GM12878 (cell line): Measurements from ENCODE around the gene SHLD1. TPM values are rescaled to one million over a fixed set of nuclear protein-coding genes. Genes with fewer than 3 reads are reported as not detected.

Experiments used
- ATAC-seq: fragments of 200-7000 bp; cut with Tn5 transposase; 3 replicates; pipeline ENCODE4 v1.9.1; 2020; ENCODE audit warnings: mild to moderate bottlenecking, moderate library complexity
- BruUV-seq: library from RNA; stranded (reverse); fragments of 400-500 nt; replicated peaks from 2 replicates; lab custom pipeline; 2021; lab: Mats Ljungman, UMichigan
- CTCF ChIA-PET: fragments of 300-600 bp; sonication (Branson Sonifier 250); formaldehyde crosslinking; extraction: SDS; loops from one replicate; lab custom pipeline; 2021; ENCODE audit warnings: inconsistent platforms; lab: Yijun Ruan, JAX
- POLR2A ChIA-PET: fragments of 350-600 bp; formaldehyde crosslinking; extraction: SDS; loops from one replicate; lab custom pipeline; 2021; ENCODE audit warnings: inconsistent platforms; lab: Charles Lee
- RAD21 ChIA-PET: fragments of 300-600 bp; sonication (Branson Sonifier 250); formaldehyde crosslinking; loops from one replicate; lab custom pipeline; 2023; ENCODE audit warnings: antibody characterized with exemption; ENCODE audit not compliant: unreplicated experiment; lab: Charles Lee
- SMC1A ChIA-PET: fragments of 300-600 bp; sonication (Branson Sonifier 250); formaldehyde crosslinking; loops from one replicate; lab custom pipeline; 2023; ENCODE audit not compliant: unreplicated experiment, uncharacterized antibody; lab: Charles Lee
- DNase-seq: peaks from one replicate; pipeline ENCODE4 v3.0.0-alpha.2; 2011; ENCODE audit warnings: low read depth, low spot score
- FAIRE-seq: peaks from 3 replicates; lab custom pipeline; 2011; peaks lifted over from hg19 to GRCh38; lab: Jason Lieb, UNC
- H2AFZ ChIP-seq: 2 replicates; pipeline ENCODE4 v1.6.0; 2011; ENCODE audit warnings: low read depth, low read length, control low read depth; ENCODE audit not compliant: control insufficient read depth
- H3K27ac ChIP-seq: 2 replicates; pipeline ENCODE4 v1.5.1; 2011; ENCODE audit warnings: control low read depth; ENCODE audit not compliant: control insufficient read depth, insufficient read depth
- H3K27me3 ChIP-seq, 2 experiments: replicated peaks in 1 of 2; 2 replicates each; pipeline versions ENCODE4 v1.6.0 to v1.6.1; 2011; ENCODE audit warnings: low read length in 1 of 2; ENCODE audit not compliant: control insufficient read depth in 2 of 2, insufficient read depth in 2 of 2
- H3K36me3 ChIP-seq, 2 experiments: 2 replicates each; pipeline ENCODE4 v1.5.1; 2011; ENCODE audit warnings: low read length in 1 of 2; ENCODE audit not compliant: control insufficient read depth in 2 of 2, insufficient read depth in 2 of 2
- H3K4me1 ChIP-seq: 2 replicates; pipeline ENCODE4 v1.6.1; 2011; ENCODE audit warnings: mild to moderate bottlenecking, low read length, moderate library complexity, mixed read lengths; ENCODE audit not compliant: control insufficient read depth, insufficient read depth
- H3K4me2 ChIP-seq: 2 replicates; pipeline ENCODE4 v1.6.0; 2011; ENCODE audit warnings: control low read depth; ENCODE audit not compliant: control insufficient read depth, insufficient read depth
- H3K4me3 ChIP-seq: fragments of 200-600 bp; sonication (generic); 2 replicates; pipeline ENCODE4 v1.5.1; 2016
- H3K79me2 ChIP-seq: 2 replicates; pipeline ENCODE4 v1.6.0; 2011; ENCODE audit warnings: low read length; ENCODE audit not compliant: control insufficient read depth, insufficient read depth
- H3K9ac ChIP-seq: 2 replicates; pipeline ENCODE4 v1.8.0; 2011; ENCODE audit warnings: low read length, control low read depth, mixed read lengths; ENCODE audit not compliant: control insufficient read depth, insufficient read depth
- H3K9me3 ChIP-seq: replicated peaks from 3 replicates; pipeline ENCODE4 v1.5.1; 2011; ENCODE audit warnings: mild to moderate bottlenecking, low read length; ENCODE audit not compliant: control insufficient read depth, insufficient read depth
- H4K20me1 ChIP-seq: 2 replicates; pipeline ENCODE4 v1.6.0; 2011; ENCODE audit not compliant: control insufficient read depth, insufficient read depth
- CHD1 ChIP-seq: IDR thresholded peaks from 2 replicates; pipeline ENCODE4 v1.6.1; 2012; ENCODE audit warnings: low read depth, low read length, improper control_type of control experiment
- CTCF ChIP-seq, 3 experiments: IDR thresholded peaks in 2 of 3; conservative IDR thresholded peaks in 1 of 3; 2 replicates each; pipeline ENCODE4 v1.5.1; 2011; ENCODE audit warnings: low read depth in 3 of 3, low read length in 3 of 3, mild to moderate bottlenecking in 3 of 3, control low read depth in 2 of 3, moderate library complexity in 2 of 3, inconsistent platforms in 1 of 3, mixed read lengths in 1 of 3; ENCODE audit not compliant: control insufficient read depth in 2 of 3, insufficient read depth in 1 of 3; ENCODE audit errors: extremely low read depth in 1 of 3
- E2F4 ChIP-seq: IDR thresholded peaks from 2 replicates; pipeline ENCODE4 v1.6.1; 2012; ENCODE audit warnings: low read depth, low read length, improper control_type of control experiment
- EP300 ChIP-seq, 2 experiments: fragments of 150-350 bp in 1 of 2; IDR thresholded peaks; 2 replicates each; pipeline ENCODE4 v1.6.1; 2011 to 2012; ENCODE audit warnings: low read depth in 2 of 2, low read length in 2 of 2, borderline replicate concordance in 1 of 2, improper control_type of control experiment in 1 of 2, inconsistent platforms in 1 of 2; ENCODE audit not compliant: control insufficient read depth in 1 of 2
- ETV6 ChIP-seq, 2 experiments: fragments of 450-650 bp in 1 of 2; IDR thresholded peaks in 1 of 2; conservative IDR thresholded peaks in 1 of 2; 2 replicates each; pipeline ENCODE4 v1.6.1; 2014; ENCODE audit warnings: antibody characterized with exemption in 1 of 2, borderline replicate concordance in 1 of 2, low read depth in 1 of 2, mild to moderate bottlenecking in 1 of 2, moderate library complexity in 1 of 2
- HDAC2 ChIP-seq: fragments of 200-600 bp; sonication (generic); IDR thresholded peaks from 2 replicates; pipeline ENCODE4 v1.6.1; 2017
- NR2C2 ChIP-seq: IDR thresholded peaks from 2 replicates; pipeline ENCODE4 v1.6.1; 2011; ENCODE audit warnings: borderline replicate concordance, low read depth; ENCODE audit not compliant: control insufficient read depth, insufficient read length
- ZNF24 ChIP-seq: fragments of 450-650 bp; IDR thresholded peaks from 2 replicates; pipeline ENCODE4 v1.6.1; 2017; ENCODE audit warnings: antibody characterized with exemption, mild to moderate bottlenecking
- ZNF592 ChIP-seq: fragments of 450-650 bp; IDR thresholded peaks from 2 replicates; pipeline ENCODE4 v1.6.1; 2017; ENCODE audit warnings: mild to moderate bottlenecking, moderate library complexity
- ZNF622 ChIP-seq: fragments of 450-650 bp; IDR thresholded peaks from 2 replicates; pipeline ENCODE4 v1.6.1; 2017; ENCODE audit warnings: mild to moderate bottlenecking, inconsistent platforms
- WGBS: methylation state at CpG from one replicate; pipeline ENCODE4 v1.1.6; 2016; ENCODE audit warnings: low lambda C conversion rate; ENCODE audit not compliant: insufficient replicate concordance, insufficient coverage; ENCODE audit errors: missing lambda C conversion rate; 5-methylcytosine and 5-hydroxymethylcytosine counted together
- in situ Hi-C: fragments of 300-500 bp; cut with MboI; formaldehyde crosslinking; loops from 9 replicates; pipeline ENCODE4 v1.14.3; 2018; ENCODE audit warnings: mixed read lengths
- intact Hi-C: fragments of 100-400 bp; cut with micrococcal nuclease; formaldehyde crosslinking; loops from one replicate; pipeline ENCODE4 v1.14.2; 2022; ENCODE audit not compliant: unreplicated experiment
- polyA plus RNA-seq, 11 experiments: library from polyadenylated mRNA; depleted of rRNA in 4 of 11; unstranded in 6 of 11; stranded (reverse) in 5 of 11; fragments of >200 nt; fragmentation: Nextera tagmentation in 4 of 11; fragmentation: Illumina TruSeq in 1 of 11; extraction: Ambion mirVana in 4 of 11; extraction: Trizol in 1 of 11; gene quantifications; 1 replicate in 1 of 11; 2 replicates in 10 of 11; pipeline versions ENCODE4 v1.2.1 to v1.2.3, GENCODE V29; 2011 to 2016; ENCODE audit warnings: inconsistent platforms in 2 of 11, missing spikeins in 2 of 11, low read depth in 1 of 11
- total RNA-seq, 4 experiments: library from RNA; depleted of rRNA in 3 of 4; stranded (reverse); fragments of >200 nt in 3 of 4; fragmentation: Illumina TruSeq in 1 of 4; extraction: Trizol in 1 of 4; gene quantifications; 2 replicates each; pipeline versions ENCODE4 v1.2.1 to v1.2.3, GENCODE V29; 2013 to 2021

Gene SHLD1
- total and polyA plus RNA-seq, 10 of the 15 experiments (the other 5 are each of a cell fraction or from before 2014, with no cell fraction given) = 10.8 to 70.9 (median 25.4) TPM

GRCh38 chr20:5785146-5785545, 34.9 kb downstream of the SHLD1 start (continued):
- no peak for TF ChIP-seq ZNF24
- TF ChIP-seq HDAC2 = no peak
- TF ChIP-seq E2F4 = no peak
- TF ChIP-seq CHD1 = no peak
- TF ChIP-seq NR2C2 = no peak
- TF ChIP-seq, all 136 proteins: peak for 0

- no peaks in the 10 kb centered on the region for H3K27me3 ChIP-seq
- ChIA-PET RAD21 (interaction anchor here (0.8 to 3.7 kb wide), 39 partner anchors 10 to 257 kb away, joined by 3 to 97 read pairs (median 5); partner anchors contain the start of genes MCM8 and TRMT6), SMC1A (interaction anchor here (0.8 to 4.6 kb wide), 51 partner anchors 8 to 258 kb away, joined by 3 to 85 read pairs (median 6); partner anchors contain the start of gene SHLD1), CTCF (interaction anchor here (0.6 to 7.8 kb wide), 46 partner anchors 8 to 305 kb away, joined by 3 to 180 read pairs (median 4); partner anchors contain the start of gene SHLD1), POLR2A (interaction anchor here (0.9 to 2.0 kb wide), 7 partner anchors 140 to 230 kb away, joined by 3 to 10 read pairs (median 4); no protein-coding TSS in a partner anchor)
- no peaks in the 10 kb centered on the region for H3K9me3 ChIP-seq
- DNase-seq (no peak), ATAC-seq (no peak), FAIRE-seq (no peak)
- WGBS = 100% methylated on average over 2 of the region's 2 CpGs
- H2AFZ ChIP-seq = no peak overlapping the region
- H3K79me2 ChIP-seq = no peaks in the 10 kb centered on the region
- BruUV-seq = no TSS peak
- H3K36me3 ChIP-seq = peaks cover 3 to 7% of the 10 kb centered on the region in 2 experiments; a peak in 3 of 4 replicates
- H3K9ac ChIP-seq = no peak overlapping the region
- in situ Hi-C loops (loop anchor here (5.0 kb wide), 1 partner anchor 215 kb away; no protein-coding TSS in a partner anchor), intact Hi-C loops (loop anchor here (10.0 kb wide), 1 partner anchor 288 kb away; no protein-coding TSS in a partner anchor)
- no peaks in the 10 kb centered on the region for H4K20me1 ChIP-seq
- H3K4me1 ChIP-seq = no peaks in the 10 kb centered on the region
- H3K4me3 ChIP-seq = no peak overlapping the region
- H3K4me2 ChIP-seq = no peak overlapping the region
- no peak overlapping the region for H3K27ac ChIP-seq
- TF ChIP-seq ZNF622 (no peak), ETV6 (conservative IDR thresholded peaks at IDR 0.05 in 1 of 2, IDR thresholded peaks at IDR 0.05 in 1 of 2; ENCODE audit: borderline replicate concordance in 1 of 2, low read depth in 1 of 2) (no peak), ZNF592 (no peak), CTCF (IDR thresholded peaks at IDR 0.05 in 2 of 3, conservative IDR thresholded peaks at IDR 0.05 in 1 of 3; ENCODE audit: control insufficient read depth in 2 of 3, extremely low read depth in 1 of 3, insufficient read depth in 1 of 3, low read depth in 3 of 3, low read length in 3 of 3) (peak in 1 of 3 experiments; percentile 7; a peak in 1 of 6 replicates), EP300 (IDR thresholded peaks at IDR 0.05; ENCODE audit: borderline replicate concordance in 1 of 2, control insufficient read depth in 1 of 2, low read depth in 2 of 2, low read length in 2 of 2) (no peak)
These were observed 37.0 kb downstream of the SHLD1 start for GRCh38 chr20:5786930-5787795.
